Transverse colon (tissue), 4 donors: ENCODE data around the gene SYT7. TPM values are rescaled to one million over a fixed set of nuclear protein-coding genes. Genes with fewer than 3 reads are reported as not detected.

Source experiments
- DNase-seq: peaks from one replicate; pipeline ENCODE4 v3.0.0-alpha.2; 2019
- H3K27ac ChIP-seq, 4 donors: fragments of 200-600 bp; sonication (generic); 2 replicates each; pipeline ENCODE4 v1.5.1; 2016 to 2018; ENCODE audit warnings: inconsistent platforms in 4 of 4
- H3K27me3 ChIP-seq: fragments of 200-600 bp; sonication (generic); 2 replicates; pipeline ENCODE4 v1.5.1; 2017; ENCODE audit warnings: inconsistent platforms
- H3K36me3 ChIP-seq, 4 donors: fragments of 200-600 bp; sonication (generic); 2 replicates each; pipeline ENCODE4 v1.5.1; 2017 to 2019; ENCODE audit warnings: inconsistent platforms in 4 of 4
- H3K4me1 ChIP-seq, 4 donors: fragments of 200-600 bp; sonication (generic); 2 replicates each; pipeline ENCODE4 v1.5.1; 2017 to 2020; ENCODE audit warnings: inconsistent platforms in 4 of 4
- H3K4me3 ChIP-seq, 4 donors: fragments of 200-600 bp; sonication (generic); 1 replicate in 1 of 4; 2 replicates in 3 of 4; pipeline versions ENCODE4 v1.5.1 to v1.6.1; 2017 to 2019; ENCODE audit warnings: inconsistent platforms in 4 of 4
- H3K9me3 ChIP-seq, 2 donors: fragments of 200-600 bp; sonication (generic); 2 replicates each; pipeline ENCODE4 v1.5.1; 2017 to 2019; ENCODE audit warnings: inconsistent platforms in 2 of 2
- CTCF ChIP-seq, 5 experiments: fragments of 200-600 bp in 3 of 5; fragments of 450-650 bp in 2 of 5; sonication (generic) in 3 of 5; IDR thresholded peaks; 1 replicate in 2 of 5; 2 replicates in 3 of 5; pipeline ENCODE4 v1.5.1; 2016 to 2017; ENCODE audit warnings: antibody characterized with exemption in 5 of 5, inconsistent platforms in 3 of 5, mild to moderate bottlenecking in 2 of 5, moderate library complexity in 1 of 5
- EP300 ChIP-seq: sonication (generic); formaldehyde crosslinking; IDR thresholded peaks from one replicate; pipeline ENCODE4 v1.6.1; 2017; ENCODE audit warnings: antibody characterized with exemption, low read depth
- POLR2A ChIP-seq: fragments of 450-650 bp; IDR thresholded peaks from one replicate; pipeline ENCODE4 v1.6.1; 2016; ENCODE audit warnings: antibody characterized with exemption, mild to moderate bottlenecking, moderate library complexity
- POLR2AphosphoS5 ChIP-seq, 3 donors: sonication (generic); formaldehyde crosslinking; IDR thresholded peaks; one replicate each; pipeline ENCODE4 v1.6.1; 2016; ENCODE audit warnings: antibody characterized with exemption in 3 of 3
- WGBS, 2 donors: methylation state at CpG; one replicate each; pipeline ENCODE4 v1.1.5; 2018; ENCODE audit warnings: low coverage in 1 of 2; 5-methylcytosine and 5-hydroxymethylcytosine counted together
- in situ Hi-C, 4 donors: fragments of 200-750 bp; cut with MboI; loops; one replicate each; pipeline versions ENCODE4 v1.15.0 to v1.15.1; 2017; ENCODE audit warnings: low sequenced_read_pairs in 3 of 4, low pct_ligation_motif_present in 1 of 4, low pct_unique_long_range_greater_than_20kb in 1 of 4
- intact Hi-C: fragments of 100-400 bp; cut with DNase I; formaldehyde crosslinking; loops from one replicate; pipeline ENCODE4 v1.15.1; 2023; ENCODE audit warnings: low total_unique reads
- total RNA-seq, 4 donors: library from RNA; depleted of rRNA; stranded (reverse); fragments of >200 nt; gene quantifications; one replicate each; pipeline ENCODE4 v1.1.0, GENCODE V29; 2016

Gene SYT7
- total RNA-seq, 4 donors from 2014 or later, result 6.8 to 26.2 (median 12.8) TPM

GRCh38 chr11:61552108-61552635 is 28.7 kb downstream of the SYT7 start:
- DNase-seq, result no peak
- TF ChIP-seq POLR2A (no peak), CTCF (IDR thresholded peaks at IDR 0.05) (no peak), EP300 (no peak), POLR2AphosphoS5 (IDR thresholded peaks at IDR 0.05) (no peak)
- Histone ChIP-seq H3K4me1 (peaks cover 0 to 6% (median 3%) of the 10 kb centered on the region in 4 donors), H3K4me3 (no peak overlapping the region), H3K9me3 (no peaks in the 10 kb centered on the region), H3K27ac (no peak overlapping the region), H3K36me3 (no peaks in the 10 kb centered on the region), H3K27me3 (peaks cover 67% of the 10 kb centered on the region)
- WGBS, 2 donors, result 66% methylated on average over 9 of the region's 13 CpGs; no CpG with 5 or more reads in 1 of the 2 donors
- intact Hi-C loops (no loop called here), in situ Hi-C loops (no loop called here)

- H3K4me3 ChIP-seq, result no peak overlapping the region
- H3K27ac ChIP-seq, result no peak overlapping the region
- DNase-seq, result no peak
- intact Hi-C loops, result no loop called here
- WGBS, 2 donors, result 56 to 67% methylated on average over 6 to 12 of the region's 12 CpGs
- H3K27me3 ChIP-seq, result peaks cover 63% of the 10 kb centered on the region
- H3K9me3 ChIP-seq, result no peaks in the 10 kb centered on the region
- H3K36me3 ChIP-seq, result no peaks in the 10 kb centered on the region
- peaks cover 0 to 6% (median 3%) of the 10 kb centered on the region in 4 donors for H3K4me1 ChIP-seq
- in situ Hi-C loops, result no loop called here
- TF ChIP-seq POLR2AphosphoS5 (IDR thresholded peaks at IDR 0.05) (no peak), CTCF (IDR thresholded peaks at IDR 0.05) (no peak), EP300 (no peak), POLR2A (no peak)
Measured at GRCh38 chr11:61551634-61552033, 29.2 kb downstream of the SYT7 start.

GRCh38 chr11:61550665-61551227 is 30.1 kb downstream of the SYT7 start:
- H3K27me3 ChIP-seq, result peaks cover 63% of the 10 kb centered on the region
- H3K36me3 ChIP-seq, result no peaks in the 10 kb centered on the region
- no peak for TF ChIP-seq CTCF (IDR thresholded peaks at IDR 0.05)
- no peak for TF ChIP-seq EP300
- TF ChIP-seq POLR2AphosphoS5 (IDR thresholded peaks at IDR 0.05), result no peak
- no peak for TF ChIP-seq POLR2A
- no peak for DNase-seq
- H3K4me1 ChIP-seq, result peaks cover 0 to 6% (median 3%) of the 10 kb centered on the region in 4 donors
- WGBS, 2 donors, result 91% methylated on average over 17 of the region's 18 CpGs; no CpG with 5 or more reads in 1 of the 2 donors
- intact Hi-C loops, result no loop called here
- no peaks in the 10 kb centered on the region for H3K9me3 ChIP-seq
- H3K4me3 ChIP-seq, result no peak overlapping the region
- in situ Hi-C loops, result no loop called here
- H3K27ac ChIP-seq, result no peak overlapping the region

- no peak overlapping the region for H3K4me3 ChIP-seq
- in situ Hi-C loops, result no loop called here
- no peaks in the 10 kb centered on the region for H3K36me3 ChIP-seq
- no peaks in the 10 kb centered on the region for H3K9me3 ChIP-seq
- WGBS, 2 donors, result 43 to 81% methylated on average over 3 to 19 of the region's 23 CpGs
- DNase-seq, result no peak
- TF ChIP-seq POLR2A (no peak), EP300 (no peak), POLR2AphosphoS5 (IDR thresholded peaks at IDR 0.05) (no peak), CTCF (IDR thresholded peaks at IDR 0.05) (no peak)
- H3K4me1 ChIP-seq, result peaks cover 0 to under 1% (median 0%) of the 10 kb centered on the region in 4 donors
- peaks cover 56% of the 10 kb centered on the region for H3K27me3 ChIP-seq
- no peak overlapping the region for H3K27ac ChIP-seq
- intact Hi-C loops, result no loop called here
Measured at GRCh38 chr11:61549662-61550568, 31.0 kb downstream of the SYT7 start.
